HG03342 (cell line): ENCODE data around the gene NANOG.
"Not testable (repeated sequence)": the region's sequence is repeated elsewhere in the genome, so short reads cannot be mapped to it uniquely, and the experiment has no call there.

Experiments
- ATAC-seq: cut with Tn5 transposase; IDR thresholded peaks from one replicate; pipeline ENCODE4 v1.9.1; 2021; ENCODE audit warnings: mild to moderate bottlenecking, moderate library complexity; ENCODE audit not compliant: unreplicated experiment

NANOG gene

GRCh38 chr12:7788884-7789528, at the start of gene NANOG:
Gene NANOG (plus strand): TSS chr12:7789402. CDS start chr12:7789615, 213 bp downstream.
- not testable (repeated sequence) for ATAC-seq

DNA sequence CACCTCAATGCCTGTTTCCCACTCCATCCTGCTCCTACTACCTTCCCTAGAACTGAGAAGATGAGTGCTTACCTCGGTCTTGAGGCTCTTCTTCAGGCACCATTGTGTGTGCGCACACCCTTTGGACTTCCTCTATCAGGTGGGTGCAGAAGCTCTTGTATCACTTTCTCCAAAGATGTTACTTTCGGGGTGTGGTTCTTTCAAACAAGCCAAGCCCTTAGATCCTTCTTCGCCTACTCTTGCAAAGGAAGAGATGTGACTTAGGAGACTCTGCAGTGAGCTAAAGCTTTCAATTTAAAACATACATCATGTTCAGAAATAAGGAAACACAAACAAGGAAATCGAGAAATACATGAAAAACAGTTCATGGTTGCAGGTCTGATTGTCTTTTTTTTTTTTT, 42.0 kb upstream of the NANOG start, which contains the start of gene CLEC4C:
Gene CLEC4C, minus strand, starts transcription at position 130 of the 400 bp plus-strand sequence. Its CDS starts 27 bp downstream, at position 103.
- no peak for ATAC-seq

- no peak for ATAC-seq
Measured at GRCh38 chr12:7748852-7749251, 40.4 kb upstream of the NANOG start.

DNA sequence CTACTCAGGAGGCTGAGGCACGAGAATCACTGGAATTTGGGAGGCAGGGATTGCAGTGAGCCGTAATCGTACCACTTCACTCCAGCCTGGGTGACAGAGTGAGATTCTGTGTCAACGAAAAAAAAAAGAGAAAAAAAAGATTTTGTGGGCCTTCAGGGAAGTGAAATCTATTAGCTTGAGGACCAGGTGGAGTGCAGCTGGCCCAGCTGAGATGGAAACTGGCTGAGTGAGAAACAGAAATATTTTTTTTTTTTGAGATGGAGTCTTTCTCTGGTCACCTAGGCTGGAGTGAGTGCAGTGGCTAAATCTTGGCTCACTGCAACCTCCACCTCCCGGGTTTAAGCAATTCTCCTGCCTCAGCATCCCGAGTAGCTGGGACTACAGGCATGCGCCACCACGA, 39.8 kb upstream of the NANOG start:
- ATAC-seq, result no peak

- no peak for ATAC-seq
Measured at GRCh38 chr12:7750350-7750749, 38.9 kb upstream of the NANOG start.

GRCh38 chr12:7751394-7751793, 37.8 kb upstream of the NANOG start:
- ATAC-seq, result no peak

GRCh38 chr12:7751941-7752922, 37.0 kb upstream of the NANOG start:
- ATAC-seq, result not testable (repeated sequence)

- not testable (repeated sequence) for ATAC-seq
Measured at GRCh38 chr12:7755668-7756067, 33.5 kb upstream of the NANOG start.

DNA sequence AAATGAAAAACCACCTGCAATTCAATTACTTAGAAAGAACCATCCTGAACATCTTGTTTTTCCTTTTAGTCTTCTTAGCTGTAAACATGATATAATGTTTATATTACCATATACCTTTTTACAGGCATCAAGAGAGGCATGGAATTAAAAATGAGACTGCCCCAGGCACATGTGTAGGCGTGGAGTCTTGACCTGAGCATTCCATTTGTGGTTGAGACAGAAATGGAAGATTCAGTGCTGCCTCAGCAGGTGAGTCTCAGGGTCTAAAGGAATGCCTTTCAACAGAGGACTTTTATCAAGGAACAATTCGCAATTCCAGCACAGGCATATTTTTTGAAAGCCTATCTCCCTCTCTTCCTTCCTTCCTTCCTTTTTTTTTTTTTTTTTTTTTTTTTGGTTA, 32.2 kb upstream of the NANOG start:
- ATAC-seq, result no peak

DNA sequence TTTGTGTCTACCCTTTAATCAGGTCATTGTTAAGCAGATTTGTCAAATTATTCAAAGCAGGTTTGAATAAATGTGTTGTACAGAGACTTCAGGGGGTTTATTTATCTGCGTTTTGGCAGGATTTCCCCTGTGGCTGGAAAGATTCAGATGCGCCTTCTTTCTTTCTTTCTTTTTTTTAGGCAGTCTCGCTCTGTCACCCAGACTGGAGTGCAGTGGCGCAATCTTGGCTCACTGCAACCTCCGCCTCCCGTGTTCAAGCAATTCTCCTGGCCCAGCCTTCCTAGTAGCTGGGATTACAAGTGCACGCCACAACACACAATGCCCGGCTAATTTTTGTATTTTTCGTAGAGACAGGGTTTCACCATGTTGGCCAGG, 30.4 kb upstream of the NANOG start:
- ATAC-seq, result no peak

DNA sequence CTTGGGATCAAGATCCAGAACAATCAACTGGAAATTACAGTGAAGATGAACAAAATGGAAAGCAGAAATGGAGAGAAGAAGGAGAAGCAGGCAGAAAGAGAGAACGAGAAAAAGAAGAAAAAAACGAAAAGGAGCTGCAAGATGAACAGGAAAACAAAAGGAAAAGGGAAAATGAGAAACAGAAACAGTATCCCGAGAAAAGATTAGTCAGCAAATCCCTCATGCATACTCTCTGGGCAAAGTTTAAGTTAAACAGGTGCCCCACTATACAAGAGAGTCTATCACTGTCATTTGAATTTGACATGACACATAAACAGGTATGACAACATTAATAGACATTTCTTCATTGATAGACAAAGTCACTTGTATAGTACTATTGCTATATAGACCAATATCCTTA, 19.2 kb upstream of the NANOG start:
- ATAC-seq, result no peak

DNA sequence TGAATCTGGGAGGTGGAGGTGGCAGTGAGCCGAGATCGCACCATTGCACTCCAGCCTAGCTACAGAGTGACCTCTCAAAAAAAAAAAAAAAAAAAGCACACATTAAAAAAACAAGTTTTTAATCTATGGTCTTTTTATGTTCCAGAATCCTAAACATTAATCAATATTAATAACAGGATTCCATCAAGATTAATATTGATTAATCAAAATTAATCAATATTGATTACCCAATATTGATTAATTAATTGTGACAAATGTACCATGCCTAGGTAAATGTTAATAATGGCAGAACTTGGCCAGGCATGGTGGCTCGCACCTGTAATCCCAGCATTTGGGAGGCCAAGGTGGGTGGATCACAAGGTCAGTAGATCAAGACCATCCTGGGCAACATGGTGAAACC, 7.9 kb upstream of the NANOG start:
- no peak for ATAC-seq

- no peak for ATAC-seq
Measured at GRCh38 chr12:7782055-7782454, 7.1 kb upstream of the NANOG start.

DNA sequence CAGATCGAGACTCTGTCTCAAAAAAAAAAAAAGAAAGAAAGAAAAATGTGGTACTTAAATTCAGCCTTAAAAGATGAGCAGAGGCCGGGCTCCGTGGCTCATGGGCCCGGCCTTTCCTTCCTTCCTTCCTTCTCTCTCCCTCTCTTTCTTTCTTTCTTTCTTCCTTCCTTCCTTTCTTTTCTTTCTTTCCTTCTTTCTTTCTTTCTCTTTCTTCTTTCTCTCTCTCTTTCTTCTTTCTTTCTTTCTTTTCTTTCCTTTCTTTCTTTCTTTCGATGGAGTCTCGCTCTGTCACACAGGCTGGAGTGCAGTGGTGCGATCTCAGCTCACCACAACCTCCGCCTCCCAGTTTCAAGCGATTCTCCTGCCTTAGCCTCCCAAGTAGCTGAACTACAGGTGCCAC, 5.8 kb upstream of the NANOG start:
- not testable (repeated sequence) for ATAC-seq

GRCh38 chr12:7784701-7785100, 4.5 kb upstream of the NANOG start:
- ATAC-seq, result no peak

- no peak for ATAC-seq
Measured at GRCh38 chr12:7787574-7788293, 1.5 kb upstream of the NANOG start.

GRCh38 chr12:7788294-7788660, 925 bp upstream of the NANOG start:
- no peak for ATAC-seq

GRCh38 chr12:7793211-7793610, 4.0 kb downstream of the NANOG start:
- ATAC-seq, result no peak

DNA sequence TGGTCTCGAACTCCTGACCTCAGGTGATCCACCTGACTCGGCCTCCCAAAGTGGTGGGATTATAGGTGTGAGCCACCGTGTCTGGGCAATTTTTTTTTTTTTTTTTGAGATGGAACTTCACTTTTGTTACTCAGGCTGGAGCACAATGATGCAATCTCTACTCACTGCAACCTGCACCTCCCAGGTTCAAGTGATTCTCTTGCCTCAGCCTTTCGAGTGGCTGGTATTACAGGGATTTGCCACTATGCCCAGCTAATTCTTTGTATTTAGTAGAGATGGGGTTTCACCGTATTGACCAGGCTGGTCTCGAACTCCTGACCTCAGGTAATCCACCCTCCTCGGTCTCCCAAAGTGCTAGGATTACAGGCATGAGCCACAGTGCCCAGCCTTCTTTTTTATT, 8.1 kb downstream of the NANOG start:
- not testable (repeated sequence) for ATAC-seq

GRCh38 chr12:7797698-7798398, 8.6 kb downstream of the NANOG start:
- ATAC-seq, result no peak
